ENCODE results near the gene IL1RAP.

- TF ChIP-seq CTCF (IDR thresholded peaks at IDR 0.05) (no peak), EP300 (IDR thresholded peaks at IDR 0.05) (no peak), POLR2AphosphoS5 (IDR thresholded peaks at IDR 0.05) (no peak)
These were observed 102.8 kb downstream of the IL1RAP start for GRCh38 chr3:190616637-190617036.

All from esophagus muscularis mucosa (tissue), 4 donors.